WTC11 (cell line): Measurements from ENCODE around the gene CLN3.

Experiments
- CBFB ChIP-seq: sonication (generic); formaldehyde crosslinking; IDR thresholded peaks from 2 replicates; pipeline ENCODE4 v1.8.1; 2022; ENCODE audit warnings: mild to moderate bottlenecking, low read depth, missing genetic modification reagents
- CREM ChIP-seq: sonication (generic); formaldehyde crosslinking; IDR thresholded peaks from 2 replicates; pipeline ENCODE4 v1.8.1; 2022; ENCODE audit warnings: mild to moderate bottlenecking, missing genetic modification reagents, moderate library complexity
- CTCF ChIP-seq: fragments of 200-600 bp; IDR thresholded peaks from 2 replicates; pipeline ENCODE4 v1.8.0; 2022; ENCODE audit warnings: antibody characterized with exemption
- E2F4 ChIP-seq: sonication (generic); formaldehyde crosslinking; IDR thresholded peaks from 2 replicates; pipeline ENCODE4 v1.8.1; 2022; ENCODE audit warnings: low read depth, mild to moderate bottlenecking, moderate library complexity, missing genetic modification reagents, borderline replicate concordance
- KAT7 ChIP-seq: sonication (generic); formaldehyde crosslinking; IDR thresholded peaks from 2 replicates; pipeline ENCODE4 v1.8.1; 2023; ENCODE audit warnings: missing genetic modification reagents, mild to moderate bottlenecking, borderline replicate concordance
- MAX ChIP-seq: sonication (generic); formaldehyde crosslinking; IDR thresholded peaks from 2 replicates; pipeline ENCODE4 v1.8.0; 2022; ENCODE audit warnings: mild to moderate bottlenecking, missing genetic modification reagents
- NFYB ChIP-seq: sonication (generic); formaldehyde crosslinking; conservative IDR thresholded peaks from 2 replicates; pipeline ENCODE4 v1.8.0; 2022; ENCODE audit warnings: low read depth, missing genetic modification reagents
- PREB ChIP-seq: sonication (generic); formaldehyde crosslinking; IDR thresholded peaks from 2 replicates; pipeline ENCODE4 v1.8.1; 2022; ENCODE audit warnings: mild to moderate bottlenecking, missing genetic modification reagents, moderate library complexity, borderline replicate concordance
- SMAD3 ChIP-seq: sonication (generic); formaldehyde crosslinking; IDR thresholded peaks from 2 replicates; pipeline ENCODE4 v1.8.0; 2022; ENCODE audit warnings: missing genetic modification reagents, mild to moderate bottlenecking, borderline replicate concordance
- TP53 ChIP-seq: sonication (generic); formaldehyde crosslinking; IDR thresholded peaks from 2 replicates; pipeline ENCODE4 v1.8.1; 2023; ENCODE audit warnings: mild to moderate bottlenecking, missing genetic modification reagents
- ZNF232 ChIP-seq: sonication (generic); formaldehyde crosslinking; IDR thresholded peaks from 2 replicates; pipeline ENCODE4 v1.8.0; 2022; ENCODE audit warnings: mild to moderate bottlenecking, missing genetic modification reagents
- ZNF396 ChIP-seq: fragments of 250-450 bp; sonication (Bioruptor Pico); IDR thresholded peaks from 2 replicates; pipeline ENCODE4 v1.8.0; 2021; ENCODE audit warnings: mild to moderate bottlenecking, moderate library complexity, borderline replicate concordance

DNA sequence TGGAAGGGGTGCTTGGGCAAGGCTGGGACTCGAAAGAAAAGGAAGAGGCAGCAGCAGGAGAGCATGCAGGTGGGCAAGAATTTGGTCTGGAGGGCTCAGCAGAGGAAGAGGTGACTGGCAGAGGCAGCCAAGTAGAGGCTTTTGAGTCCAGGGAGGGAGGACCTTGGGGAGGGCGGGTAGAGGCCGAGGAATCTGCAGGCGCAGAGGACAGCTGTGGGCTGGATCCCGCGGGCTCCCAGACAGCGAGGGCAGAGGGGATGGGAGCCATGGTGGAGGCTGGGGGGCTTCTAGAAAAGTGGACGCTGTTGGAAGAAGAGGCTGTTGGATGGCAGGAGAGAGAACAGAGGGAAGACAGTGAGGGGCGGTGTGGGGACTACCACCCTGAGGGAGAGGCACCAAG, 5.5 kb upstream of the CLN3 start:
- TF ChIP-seq PREB (CRISPR knock-in tag) (no peak), CTCF (no peak), ZNF232 (CRISPR knock-in tag) (no peak), E2F4 (CRISPR knock-in tag) (no peak), CBFB (no peak), ZNF396 (CRISPR knock-in tag) (no peak), SMAD3 (CRISPR knock-in tag) (no peak), KAT7 (CRISPR knock-in tag) (no peak), MAX (CRISPR knock-in tag) (no peak), NFYB (CRISPR knock-in tag) (no peak), TP53 (CRISPR knock-in tag) (no peak), CREM (CRISPR knock-in tag) (no peak)
